SK-N-MC (cell line): ENCODE measurements around the gene CSKMT.
"Not testable (repeated sequence)": the region's sequence is repeated elsewhere in the genome, so short reads cannot be mapped to it uniquely, and the experiment has no call there.

Source experiments
- DNase-seq: peaks from one replicate; pipeline ENCODE4 v3.0.0-alpha.2; 2011; ENCODE audit warnings: low read depth, low spot score
- H3K27ac ChIP-seq: fragments of 200-600 bp; sonication (generic); 2 replicates; pipeline ENCODE4 v1.5.1; 2016; ENCODE audit warnings: mixed run types
- H3K36me3 ChIP-seq: fragments of 200-600 bp; sonication (generic); 2 replicates; pipeline ENCODE4 v1.6.1; 2017; ENCODE audit warnings: antibody characterized with exemption, low read length, mixed read lengths; ENCODE audit not compliant: insufficient read depth
- H3K4me3 ChIP-seq: fragments of 200-600 bp; sonication (generic); 2 replicates; pipeline ENCODE4 v1.5.1; 2016
- H3K9ac ChIP-seq: fragments of 200-600 bp; sonication (generic); 2 replicates; pipeline ENCODE4 v1.8.0; 2017; ENCODE audit warnings: mixed run types, mixed read lengths; ENCODE audit not compliant: insufficient read length
- H3K9me3 ChIP-seq: fragments of 200-600 bp; sonication (generic); 2 replicates; pipeline ENCODE4 v1.6.1; 2017; ENCODE audit warnings: low read depth, mild to moderate bottlenecking, antibody characterized with exemption, low read length, moderate library complexity, mixed read lengths
- EZH2 ChIP-seq: fragments of 200-600 bp; sonication (generic); IDR thresholded peaks from one replicate; pipeline ENCODE4 v1.6.1; 2017; ENCODE audit warnings: antibody characterized with exemption
- FOXP2 ChIP-seq: optimal IDR thresholded peaks from 2 replicates; pipeline ENCODE3; 2011; ENCODE audit warnings: mild to moderate bottlenecking, moderate library complexity; ENCODE audit not compliant: insufficient read depth; ENCODE audit errors: extremely low read length, control extremely low read depth
- POLR2AphosphoS5 ChIP-seq: IDR thresholded peaks from 2 replicates; pipeline ENCODE4 v1.6.1; 2012; ENCODE audit warnings: mild to moderate bottlenecking, low read depth, low read length, borderline replicate concordance

CSKMT gene

GRCh38 chr11:62649486-62649885 is 15.6 kb upstream of the CSKMT start:
- H3K9ac ChIP-seq = no peak overlapping the region
- peaks cover 16% of the 10 kb centered on the region; the same call in 1 of the 2 replicates for H3K36me3 ChIP-seq
- no peak overlapping the region for H3K27ac ChIP-seq
- TF ChIP-seq FOXP2 = no peak
- no peak for TF ChIP-seq POLR2AphosphoS5
- no peak for TF ChIP-seq EZH2
- H3K9me3 ChIP-seq = no peaks in the 10 kb centered on the region
- DNase-seq = no peak
- no peak overlapping the region for H3K4me3 ChIP-seq

- not testable (repeated sequence) for H3K4me3 ChIP-seq, H3K9me3 ChIP-seq, H3K27ac ChIP-seq, H3K9ac ChIP-seq, DNase-seq
- H3K36me3 ChIP-seq = peaks cover 14% of the 10 kb centered on the region; the same call in 1 of the 2 replicates
These were observed 14.8 kb upstream of the CSKMT start for GRCh38 chr11:62650283-62650682.

GRCh38 chr11:62652161-62653006 is 12.7 kb upstream of the CSKMT start:
- TF ChIP-seq FOXP2 = no peak
- TF ChIP-seq EZH2 = no peak
- TF ChIP-seq POLR2AphosphoS5 = no peak
- no peaks in the 10 kb centered on the region for H3K9me3 ChIP-seq
- peak overlapping the region; percentile 92 for H3K9ac ChIP-seq
- DNase-seq = no peak
- H3K27ac ChIP-seq = peak overlapping the region; percentile 83
- H3K4me3 ChIP-seq = peak overlapping the region; percentile 95
- peaks cover 14% of the 10 kb centered on the region; the same call in 1 of the 2 replicates for H3K36me3 ChIP-seq

GRCh38 chr11:62654297-62654696 is 10.8 kb upstream of the CSKMT start:
- Histone ChIP-seq H3K9ac (no peak overlapping the region), H3K4me3 (no peak overlapping the region), H3K9me3 (no peaks in the 10 kb centered on the region), H3K36me3 (peaks cover 5% of the 10 kb centered on the region; the same call in 1 of the 2 replicates), H3K27ac (no peak overlapping the region)
- TF ChIP-seq EZH2 = no peak
- TF ChIP-seq POLR2AphosphoS5 = no peak
- no peak for TF ChIP-seq FOXP2
- DNase-seq = no peak

GRCh38 chr11:62656796-62657429 is 8.2 kb upstream of the CSKMT start:
- Histone ChIP-seq H3K36me3 (no peaks in the 10 kb centered on the region), H3K9ac (peak overlapping the region; percentile 3), H3K9me3 (no peaks in the 10 kb centered on the region), H3K27ac (no peak overlapping the region), H3K4me3 (no peak overlapping the region)
- no peak for TF ChIP-seq FOXP2
- TF ChIP-seq POLR2AphosphoS5 = no peak
- no peak for TF ChIP-seq EZH2
- no peak for DNase-seq

GRCh38 chr11:62664405-62665074 is 572 bp upstream of the CSKMT start:
- no peaks in the 10 kb centered on the region for H3K9me3 ChIP-seq
- no peak for DNase-seq
- TF ChIP-seq POLR2AphosphoS5 (no peak), FOXP2 (no peak), EZH2 (no peak)
- peak overlapping the region; percentile 92 for H3K4me3 ChIP-seq
- peak overlapping the region; percentile 78; the same call in 1 of the 2 replicates for H3K27ac ChIP-seq
- peak overlapping the region; percentile 97 for H3K9ac ChIP-seq
- peaks cover 25% of the 10 kb centered on the region for H3K36me3 ChIP-seq

- H3K27ac ChIP-seq = peak overlapping the region; percentile 58
- TF ChIP-seq EZH2 (no peak), FOXP2 (no peak), POLR2AphosphoS5 (no peak)
- peaks cover 25% of the 10 kb centered on the region for H3K36me3 ChIP-seq
- peak overlapping the region; percentile 92 for H3K4me3 ChIP-seq
- no peak for DNase-seq
- H3K9me3 ChIP-seq = no peaks in the 10 kb centered on the region
- H3K9ac ChIP-seq = peak overlapping the region; percentile 97
These were observed 617 bp downstream of the CSKMT start for GRCh38 chr11:62665599-62666258.

- H3K9ac ChIP-seq = peak overlapping the region; percentile 97
- no peak for TF ChIP-seq POLR2AphosphoS5
- no peak for TF ChIP-seq FOXP2
- TF ChIP-seq EZH2 = no peak
- DNase-seq = no peak
- H3K27ac ChIP-seq = peak overlapping the region; percentile 58
- H3K36me3 ChIP-seq = peaks cover 25% of the 10 kb centered on the region
- H3K9me3 ChIP-seq = no peaks in the 10 kb centered on the region
- H3K4me3 ChIP-seq = peak overlapping the region; percentile 92
These were observed 1.3 kb downstream of the CSKMT start for GRCh38 chr11:62666259-62666926.
